HEK293 (cell line): Measurements from ENCODE around the gene RNF31.

Experiments
- CTCF ChIP-seq: fragments of 450-650 bp; formaldehyde crosslinking; IDR thresholded peaks from 2 replicates; pipeline ENCODE4 v1.5.1; 2016; ENCODE audit warnings: missing biosample characterization, missing genetic modification characterization
- MYNN ChIP-seq: fragments of 450-650 bp; formaldehyde crosslinking; IDR thresholded peaks from 2 replicates; pipeline ENCODE4 v1.5.1; 2016; ENCODE audit warnings: missing biosample characterization, missing genetic modification characterization, borderline replicate concordance
- PRDM4 ChIP-seq: fragments of 450-650 bp; formaldehyde crosslinking; IDR thresholded peaks from 2 replicates; pipeline ENCODE4 v1.5.1; 2017; ENCODE audit warnings: missing biosample characterization, missing genetic modification characterization
- RBAK ChIP-seq: fragments of 450-650 bp; formaldehyde crosslinking; IDR thresholded peaks from 2 replicates; pipeline ENCODE4 v1.5.1; 2016; ENCODE audit warnings: missing biosample characterization, missing genetic modification characterization
- ZNF24 ChIP-seq: fragments of 450-650 bp; formaldehyde crosslinking; IDR thresholded peaks from 2 replicates; pipeline ENCODE4 v1.5.1; 2016; ENCODE audit warnings: missing biosample characterization, missing genetic modification characterization
- ZNF521 ChIP-seq: fragments of 450-650 bp; formaldehyde crosslinking; IDR thresholded peaks from 2 replicates; pipeline ENCODE4 v1.5.1; 2017; ENCODE audit warnings: missing biosample characterization, mild to moderate bottlenecking, missing genetic modification characterization
- ZNF777 ChIP-seq: fragments of 450-650 bp; formaldehyde crosslinking; IDR thresholded peaks from 2 replicates; pipeline ENCODE4 v1.5.1; 2017; ENCODE audit warnings: missing biosample characterization, missing genetic modification characterization, borderline replicate concordance

- TF ChIP-seq PRDM4: no peak; the same call in 1 of the 2 replicates
- no peak for TF ChIP-seq RBAK (tag by site-specific recombination)
- TF ChIP-seq ZNF24 (tag by site-specific recombination): peak; percentile 93
- TF ChIP-seq ZNF521: no peak
- TF ChIP-seq ZNF777 (tag by site-specific recombination): no peak
- no peak; the same call in 1 of the 2 replicates for TF ChIP-seq CTCF (tag by site-specific recombination)
- TF ChIP-seq MYNN (tag by site-specific recombination): no peak
These were observed 41.2 kb downstream of the RNF31 start, which contains the start of gene IPO4 for GRCh38 chr14:24188251-24189058.
